Astrocyte of the cerebellum (primary cell): ENCODE measurements around the gene LTBP2.

ENCODE experiments used
- DNase-seq: peaks from one replicate; pipeline ENCODE4 v3.0.0-alpha.2; 2011; ENCODE audit warnings: low read depth
- H3K4me3 ChIP-seq: 2 replicates; pipeline ENCODE4 v1.5.1; 2011; ENCODE audit warnings: mild to moderate bottlenecking, low read depth, low read length, moderate library complexity
- CTCF ChIP-seq: IDR thresholded peaks from 2 replicates; pipeline ENCODE4 v1.5.1; 2012; ENCODE audit warnings: low read length, low read depth, moderate library complexity, mild to moderate bottlenecking; ENCODE audit errors: missing control alignments
- in situ Hi-C: cut with HindIII; loops from 2 replicates; pipeline ENCODE4 v1.10.0; 2017; ENCODE audit warnings: low sequenced_read_pairs

The LTBP2 gene

GRCh38 chr14:74648601-74649000, 36.6 kb upstream of the LTBP2 start:
- in situ Hi-C loops: no loop called here
- no peak for TF ChIP-seq CTCF
- DNase-seq: no peak
- no peak overlapping the region for H3K4me3 ChIP-seq

- H3K4me3 ChIP-seq: no peak overlapping the region
- in situ Hi-C loops: no loop called here
- no peak for DNase-seq
- TF ChIP-seq CTCF: no peak
Measured at GRCh38 chr14:74647678-74648461, 35.8 kb upstream of the LTBP2 start.

GRCh38 chr14:74647061-74647677, 35.1 kb upstream of the LTBP2 start:
- TF ChIP-seq CTCF: no peak
- no peak overlapping the region for H3K4me3 ChIP-seq
- in situ Hi-C loops: no loop called here
- no peak for DNase-seq

- in situ Hi-C loops: no loop called here
- no peak overlapping the region for H3K4me3 ChIP-seq
- no peak for TF ChIP-seq CTCF
- no peak for DNase-seq
Measured at GRCh38 chr14:74645756-74646470, 33.9 kb upstream of the LTBP2 start.

GRCh38 chr14:74645244-74645643, 33.2 kb upstream of the LTBP2 start:
- in situ Hi-C loops: no loop called here
- no peak for TF ChIP-seq CTCF
- no peak overlapping the region for H3K4me3 ChIP-seq
- DNase-seq: no peak

GRCh38 chr14:74641601-74642391, 29.8 kb upstream of the LTBP2 start:
- in situ Hi-C loops: loop anchor here (5.0 kb wide), 1 partner anchor 91 kb away; no protein-coding TSS in a partner anchor
- no peak for DNase-seq
- TF ChIP-seq CTCF: no peak
- no peak overlapping the region for H3K4me3 ChIP-seq
